ENCODE data around the gene ZSWIM9.

GRCh38 chr19:48221628-48222027, 51.1 kb downstream of the ZSWIM9 start:
- no peak for TF ChIP-seq POLR2A (IDR thresholded peaks at IDR 0.05; ENCODE audit: low read depth, low read length)
- TF ChIP-seq POLR2AphosphoS5 (IDR thresholded peaks at IDR 0.05; ENCODE audit: low read depth, low read length) = no peak
